Activated CD8-positive, alpha-beta memory T cell treated with anti-CD3 and anti-CD28 coated beads for 24 hours (primary cell): ENCODE measurements around the gene SSTR3.
A peak's percentile ranks its signal among the peaks of the same experiment; 100 is the strongest.
"Not testable (repeated sequence)": the region's sequence is repeated elsewhere in the genome, so short reads cannot be mapped to it uniquely, and the experiment has no call there.

Experiments
- DNase-seq: peaks from one replicate; pipeline ENCODE4 v3.0.0-alpha.2; 2020

SSTR3 gene

DNA sequence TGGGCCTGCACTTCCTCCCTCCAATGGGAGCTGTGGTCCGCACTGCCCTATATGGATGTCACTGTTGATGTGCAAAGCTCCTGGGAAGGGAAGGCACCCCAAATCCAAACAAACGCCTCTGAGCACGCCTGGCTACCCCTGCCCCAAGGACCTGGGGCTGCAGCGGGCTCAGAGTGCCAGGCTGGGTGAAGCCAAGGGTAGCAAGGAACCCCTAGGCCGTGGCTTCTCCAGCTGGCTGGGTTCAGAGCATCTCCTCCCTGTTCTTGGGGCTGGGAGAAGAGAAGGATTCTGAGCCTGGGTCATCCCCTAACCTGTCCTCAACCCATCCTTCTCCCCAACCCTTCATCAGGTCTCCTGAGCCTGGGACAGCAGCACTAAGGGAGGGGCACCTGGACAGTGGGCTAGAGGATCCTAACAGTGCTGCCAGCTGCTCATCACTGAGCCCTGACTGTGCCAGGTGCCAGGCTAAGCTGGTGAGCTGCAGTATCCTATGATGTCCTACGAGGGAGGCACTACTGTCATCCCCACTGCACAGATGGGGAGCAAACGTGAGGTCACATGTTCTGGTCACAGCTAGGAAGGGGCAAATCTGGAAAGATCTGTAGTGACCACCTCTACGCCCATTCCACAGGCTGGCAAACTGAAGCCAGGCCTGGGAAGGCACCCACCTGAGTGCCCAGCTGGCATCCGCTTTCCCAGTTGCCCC lies 3.0 kb downstream of the SSTR3 start:
- DNase-seq, result no peak

DNA sequence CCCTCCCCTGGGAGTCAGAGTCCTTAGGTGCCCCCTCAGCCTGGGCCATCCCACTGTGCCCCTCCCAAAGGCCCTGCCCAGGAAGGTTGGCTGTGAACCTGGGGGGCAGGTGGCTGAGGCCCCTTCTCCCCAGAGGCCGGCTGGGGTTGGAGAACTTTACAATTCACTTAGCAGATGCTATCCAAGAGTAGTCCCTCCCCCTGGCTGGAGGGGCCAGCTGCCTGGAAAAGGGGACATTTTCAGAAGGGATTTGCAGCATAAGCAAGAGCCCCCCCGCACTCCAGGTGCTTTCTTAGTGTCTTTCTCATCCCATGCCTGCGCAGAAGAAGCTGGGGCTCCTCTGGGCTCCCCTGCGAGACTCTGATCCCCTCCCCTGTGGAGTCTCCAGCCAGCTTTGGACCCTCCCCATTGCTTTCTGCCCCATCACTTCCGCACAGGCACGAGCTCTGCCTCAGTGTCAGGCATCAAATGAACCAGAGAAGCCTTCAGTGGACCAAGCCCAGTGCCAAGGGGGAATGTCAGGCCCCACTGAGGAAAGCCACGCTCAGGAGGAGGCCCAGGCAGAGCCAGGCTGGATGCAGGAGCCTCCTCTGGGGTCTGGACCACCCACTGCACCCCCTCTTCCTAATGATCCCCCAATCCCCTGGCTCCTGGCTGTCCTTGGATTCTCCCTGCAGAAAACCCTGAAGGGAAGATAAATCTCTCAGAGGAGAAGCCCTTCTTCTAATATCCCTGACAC lies 3.7 kb downstream of the SSTR3 start:
- no peak for DNase-seq

GRCh38 chr22:37207981-37208380 lies 4.3 kb downstream of the SSTR3 start:
- no peak for DNase-seq

DNA sequence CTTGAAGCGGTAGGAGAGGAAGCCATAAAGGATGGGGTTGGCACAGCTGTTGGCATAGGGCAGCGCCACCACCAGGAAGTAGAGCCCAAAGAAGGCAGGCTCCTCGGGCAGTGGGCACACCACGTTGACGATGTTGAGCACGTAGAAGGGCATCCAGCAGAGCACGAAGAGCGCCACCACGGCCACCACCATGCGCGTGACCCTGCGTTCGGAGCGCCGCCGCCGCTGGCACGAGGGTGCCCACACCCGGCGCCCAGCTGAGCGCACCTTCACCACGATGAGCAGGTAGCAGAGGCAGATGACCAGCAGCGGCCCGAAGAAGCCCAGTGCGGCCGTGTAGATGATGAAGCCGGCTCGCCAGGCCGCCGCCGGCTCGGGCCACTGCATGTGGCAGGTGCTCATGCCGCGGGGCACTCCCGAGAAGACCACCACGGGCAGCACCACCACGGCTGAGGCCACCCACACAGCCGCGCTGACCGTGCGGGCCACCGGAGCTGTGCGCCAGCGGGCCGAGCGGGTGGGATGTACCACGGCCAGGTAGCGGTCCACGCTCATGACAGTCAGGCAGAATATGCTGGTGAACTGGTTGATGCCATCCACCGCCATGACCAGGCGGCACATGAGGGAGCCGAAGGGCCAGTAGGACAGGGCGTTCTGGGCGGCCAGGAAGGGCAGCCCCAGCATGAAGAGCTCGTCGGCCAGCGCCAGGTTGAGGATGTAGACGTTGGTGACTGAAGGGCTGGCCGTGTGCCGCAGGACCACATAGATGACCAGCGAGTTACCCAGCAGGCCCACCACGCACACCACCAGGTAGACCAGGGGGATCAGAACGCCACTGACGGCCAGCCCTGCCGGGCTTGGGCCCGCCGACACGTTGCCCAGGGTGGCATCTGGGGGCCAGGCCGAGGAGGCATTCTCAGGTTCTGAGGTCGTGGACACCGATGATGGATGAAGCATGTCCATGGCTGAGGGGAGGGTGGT lies 5.1 kb downstream of the SSTR3 start:
- no peak for DNase-seq

- no peak for DNase-seq
These were observed 6.0 kb downstream of the SSTR3 start for GRCh38 chr22:37206118-37206840.

- DNase-seq, result no peak
These were observed 7.2 kb downstream of the SSTR3 start for GRCh38 chr22:37205046-37205445.

GRCh38 chr22:37204045-37204655 lies 8.1 kb downstream of the SSTR3 start:
- no peak for DNase-seq

DNA sequence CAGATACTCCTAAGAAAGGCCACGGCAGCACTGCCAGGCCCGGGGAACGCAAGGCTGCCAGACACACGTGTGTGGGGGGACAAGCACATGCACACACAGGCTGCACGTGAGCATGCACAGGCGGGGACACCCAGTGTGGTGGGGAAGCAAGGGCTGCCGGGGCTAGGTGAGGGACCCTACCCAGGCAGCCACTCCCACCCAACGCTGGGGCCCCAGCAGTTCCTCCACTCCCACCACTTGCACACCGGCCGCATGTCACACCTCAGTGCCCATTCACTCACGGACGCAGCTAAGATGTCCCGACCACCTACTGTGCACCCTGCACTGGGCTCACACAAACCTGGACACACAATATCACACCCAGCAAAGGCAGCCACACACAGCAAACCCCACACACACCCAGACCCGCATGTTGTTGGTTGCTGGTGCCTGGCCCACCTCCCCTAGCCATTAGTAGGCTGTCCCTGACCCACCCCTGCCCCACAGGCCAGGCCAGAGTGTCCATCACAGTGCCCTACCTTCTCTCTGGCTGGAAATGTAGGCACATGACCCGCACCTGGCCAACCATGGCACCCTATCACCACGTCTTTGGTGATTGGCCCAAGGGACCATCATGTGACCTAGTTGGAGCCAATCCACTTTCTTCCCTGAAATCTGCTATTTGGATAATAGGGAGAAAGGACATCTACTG lies 8.8 kb downstream of the SSTR3 start:
- no peak for DNase-seq

- no peak for DNase-seq
These were observed 9.6 kb downstream of the SSTR3 start for GRCh38 chr22:37202716-37203115.

DNA sequence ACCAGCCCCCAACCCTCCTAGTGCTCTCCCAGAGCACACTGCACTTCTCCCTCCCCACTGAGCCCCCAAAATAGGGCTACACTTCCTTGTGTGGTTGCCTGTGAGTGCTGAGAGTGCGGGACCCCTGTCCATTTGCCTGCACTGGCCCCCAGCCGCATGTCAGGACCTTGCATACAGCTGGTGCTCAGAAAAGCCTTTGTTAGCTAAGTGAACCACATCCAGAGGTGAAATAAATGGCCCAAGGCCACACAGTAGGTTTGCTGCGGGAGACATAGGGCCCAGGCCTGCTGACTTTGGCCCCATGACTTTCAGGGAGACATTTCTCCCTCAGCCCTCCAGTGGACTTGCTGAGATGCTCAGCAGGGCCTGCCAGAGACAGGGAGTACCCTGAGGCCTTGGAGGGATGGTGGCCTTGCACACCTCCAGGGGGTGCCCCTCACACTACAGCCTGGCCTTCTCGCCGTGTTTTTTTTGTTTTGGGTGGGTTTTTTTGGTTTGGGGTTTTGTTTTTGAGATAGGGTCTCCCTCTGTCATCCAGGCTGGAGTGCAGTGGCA lies 10.2 kb downstream of the SSTR3 start:
- DNase-seq, result no peak

DNA sequence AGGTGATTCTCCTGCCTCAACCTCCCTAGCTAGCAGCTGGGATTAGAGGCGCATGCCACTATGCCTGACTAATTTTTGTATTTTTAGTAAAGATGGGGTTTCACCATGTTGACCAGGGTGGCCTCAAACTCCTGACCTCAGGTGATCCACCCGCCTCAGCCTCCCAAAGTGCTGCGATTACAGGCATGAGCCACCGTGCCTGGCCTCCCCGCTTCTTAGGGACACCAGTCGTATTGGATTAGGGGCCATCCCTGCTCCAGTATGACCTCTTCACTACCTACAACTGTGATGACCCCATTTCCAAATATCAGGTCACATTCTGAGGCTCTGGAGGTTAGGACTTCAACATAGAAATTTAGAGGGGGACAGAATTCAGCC lies 10.8 kb downstream of the SSTR3 start:
- not testable (repeated sequence) for DNase-seq

- DNase-seq, result no peak
These were observed 12.5 kb downstream of the SSTR3 start for GRCh38 chr22:37199760-37200108.

- peak; percentile 100 for DNase-seq
These were observed 13.0 kb downstream of the SSTR3 start for GRCh38 chr22:37199103-37199759.

DNA sequence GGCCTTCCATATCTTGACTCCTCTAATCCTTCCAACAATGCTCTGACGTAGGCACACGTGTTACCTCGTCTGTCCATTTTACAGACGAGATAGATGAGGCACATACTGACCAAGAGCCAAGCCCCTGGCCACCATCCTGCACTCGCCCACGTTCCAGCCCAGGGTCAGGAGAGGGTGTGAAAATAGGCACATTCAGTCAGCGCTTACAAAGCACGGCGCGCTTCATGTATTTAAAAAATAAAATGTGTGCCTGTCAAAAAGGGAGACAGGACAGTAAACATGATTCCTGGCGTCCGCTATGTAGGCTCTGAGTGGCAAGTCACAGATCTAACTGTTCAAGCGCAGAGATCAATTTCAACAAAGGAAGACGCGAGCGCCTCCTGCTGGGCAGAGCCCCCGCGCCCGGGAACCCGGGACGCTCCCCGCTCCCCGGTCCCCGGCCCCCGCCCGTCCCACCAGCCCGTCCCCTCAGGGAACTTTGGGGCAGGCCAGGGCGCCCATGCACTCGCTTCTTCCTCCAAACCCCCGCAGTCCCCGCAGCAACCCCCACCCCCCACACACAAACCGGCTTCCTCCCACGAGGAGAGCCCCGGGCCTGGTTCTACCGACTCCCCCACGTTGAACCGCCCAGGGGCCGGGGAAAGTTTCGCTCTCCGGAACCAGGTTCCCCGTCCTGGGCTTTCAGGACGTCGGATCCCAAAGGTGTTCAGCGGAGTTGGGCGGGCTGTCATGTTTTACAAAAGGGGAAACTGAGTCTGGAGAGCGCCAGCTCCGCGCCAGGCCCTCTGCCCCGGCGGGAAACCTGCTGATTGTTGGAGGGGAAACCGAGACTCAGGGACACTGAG lies 13.8 kb downstream of the SSTR3 start:
- DNase-seq, result peak; percentile 99

- DNase-seq, result no peak
These were observed 14.6 kb downstream of the SSTR3 start for GRCh38 chr22:37197451-37198257.

GRCh38 chr22:37196539-37197450 lies 15.5 kb downstream of the SSTR3 start:
- no peak for DNase-seq

- DNase-seq, result no peak
These were observed 16.4 kb downstream of the SSTR3 start for GRCh38 chr22:37195921-37196320.

DNA sequence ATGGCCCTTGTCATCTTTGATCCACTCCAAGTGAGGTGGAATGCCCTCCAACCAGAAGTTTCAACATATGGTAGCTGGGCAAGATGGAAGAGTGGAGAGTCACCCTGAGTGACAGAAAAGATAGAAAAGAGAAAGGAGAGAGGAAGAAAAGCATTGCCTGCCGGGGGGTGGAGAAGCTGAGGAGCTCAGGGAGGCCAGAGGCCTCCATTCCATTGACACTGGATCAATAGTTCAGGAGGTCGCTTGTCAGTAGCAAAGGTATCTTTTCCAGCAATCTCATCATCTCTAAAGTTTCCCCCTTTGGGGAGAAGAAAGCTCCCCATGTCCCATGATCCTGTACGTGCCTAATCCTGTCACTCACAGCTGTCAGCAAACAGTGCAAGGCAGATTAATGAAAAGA lies 17.5 kb downstream of the SSTR3 start:
- DNase-seq, result no peak
